ENCODE data around the gene SLC12A5.

GRCh38 chr20:46084805-46085178 is 55.8 kb downstream of the SLC12A5 start:
- TF ChIP-seq ZNF148 (tag by site-specific recombination; IDR thresholded peaks at IDR 0.05; ENCODE audit: borderline replicate concordance) = no peak
- TF ChIP-seq CTCF (tag by site-specific recombination; IDR thresholded peaks at IDR 0.05) = no peak
- no peak for TF ChIP-seq ZBTB1 (tag by site-specific recombination; IDR thresholded peaks at IDR 0.05)
- no peak for TF ChIP-seq ZNF404 (tag by site-specific recombination; IDR thresholded peaks at IDR 0.05)
- TF ChIP-seq ZNF629 (tag by site-specific recombination; IDR thresholded peaks at IDR 0.05) = no peak
- TF ChIP-seq ZNF302 (tag by site-specific recombination; IDR thresholded peaks at IDR 0.05; ENCODE audit: low read depth) = no peak
- no peak for TF ChIP-seq KLF16 (tag by site-specific recombination; IDR thresholded peaks at IDR 0.05)
- TF ChIP-seq, protein P1, sequence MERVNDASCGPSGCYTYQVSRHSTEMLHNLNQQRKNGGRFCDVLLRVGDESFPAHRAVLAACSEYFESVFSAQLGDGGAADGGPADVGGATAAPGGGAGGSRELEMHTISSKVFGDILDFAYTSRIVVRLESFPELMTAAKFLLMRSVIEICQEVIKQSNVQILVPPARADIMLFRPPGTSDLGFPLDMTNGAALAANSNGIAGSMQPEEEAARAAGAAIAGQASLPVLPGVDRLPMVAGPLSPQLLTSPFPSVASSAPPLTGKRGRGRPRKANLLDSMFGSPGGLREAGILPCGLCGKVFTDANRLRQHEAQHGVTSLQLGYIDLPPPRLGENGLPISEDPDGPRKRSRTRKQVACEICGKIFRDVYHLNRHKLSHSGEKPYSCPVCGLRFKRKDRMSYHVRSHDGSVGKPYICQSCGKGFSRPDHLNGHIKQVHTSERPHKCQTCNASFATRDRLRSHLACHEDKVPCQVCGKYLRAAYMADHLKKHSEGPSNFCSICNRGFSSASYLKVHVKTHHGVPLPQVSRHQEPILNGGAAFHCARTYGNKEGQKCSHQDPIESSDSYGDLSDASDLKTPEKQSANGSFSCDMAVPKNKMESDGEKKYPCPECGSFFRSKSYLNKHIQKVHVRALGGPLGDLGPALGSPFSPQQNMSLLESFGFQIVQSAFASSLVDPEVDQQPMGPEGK (tag by site-specific recombination; IDR thresholded peaks at IDR 0.05) = no peak
